HAP-1 (cell line): ENCODE results near the gene PTK7.

ENCODE experiments used
- DNase-seq, 2 experiments: peaks; one replicate each; pipeline ENCODE4 v3.0.0-alpha.2; 2016 to 2020; ENCODE audit warnings: low spot score in 2 of 2
- H3K27me3 ChIP-seq: fragments of 250-450 bp; sonication (Bioruptor Pico); 2 replicates; pipeline ENCODE4 v1.5.1; 2020; ENCODE audit warnings: low read depth, mild to moderate bottlenecking, moderate library complexity
- H3K36me3 ChIP-seq: fragments of 250-450 bp; sonication (Bioruptor Pico); replicated peaks from 2 replicates; pipeline ENCODE4 v1.5.1; 2020; ENCODE audit warnings: mild to moderate bottlenecking
- H3K4me1 ChIP-seq: fragments of 250-450 bp; sonication (Bioruptor Pico); 2 replicates; pipeline ENCODE4 v1.5.1; 2020; ENCODE audit warnings: mild to moderate bottlenecking
- H3K4me3 ChIP-seq: fragments of 250-450 bp; sonication (Bioruptor Pico); 2 replicates; pipeline ENCODE4 v1.5.1; 2020; ENCODE audit warnings: mild to moderate bottlenecking, moderate library complexity
- H3K9me3 ChIP-seq: fragments of 250-450 bp; sonication (Bioruptor Pico); 2 replicates; pipeline ENCODE4 v1.5.1; 2020; ENCODE audit warnings: mild to moderate bottlenecking, moderate library complexity
- in situ Hi-C: fragments of 300-500 bp; cut with MboI; formaldehyde crosslinking; loops from 3 replicates; pipeline ENCODE4 v1.14.3; 2020; ENCODE audit warnings: low sequenced_read_pairs, inconsistent platforms, mixed read lengths

Gene PTK7

DNA sequence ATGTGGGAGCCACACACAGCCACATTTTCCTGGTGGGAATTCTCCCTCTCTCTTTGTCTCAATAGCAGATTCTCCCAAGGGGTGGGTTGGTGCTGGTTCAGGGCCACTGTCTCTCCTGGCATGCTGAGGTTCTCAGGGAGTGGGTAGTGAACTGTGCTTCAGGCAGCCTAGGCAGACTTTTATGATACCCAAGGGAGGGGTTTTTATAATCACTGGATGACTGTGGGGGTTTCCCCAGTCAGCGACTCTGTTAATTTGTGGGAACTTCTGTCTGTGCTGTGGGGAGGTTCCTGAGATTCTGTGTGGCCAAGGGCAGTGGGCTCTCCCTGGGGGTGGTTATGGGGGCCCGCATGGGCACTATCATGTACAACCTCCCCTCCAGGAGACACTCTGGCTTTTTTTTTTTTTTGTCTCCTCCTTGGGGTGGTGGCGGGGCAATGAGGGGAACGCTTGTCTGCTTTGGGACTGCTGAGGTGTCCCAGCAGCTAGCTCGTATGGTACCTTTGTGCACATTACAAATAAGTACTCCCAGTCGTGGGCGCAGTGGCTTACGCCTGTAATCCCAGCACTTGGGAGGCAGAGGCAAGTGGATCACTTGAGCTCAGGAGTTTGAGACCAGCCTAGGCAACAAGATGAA is 10.0 kb downstream of the PTK7 start:
- H3K4me1 ChIP-seq: no peaks in the 10 kb centered on the region; the same call in 1 of the 2 replicates
- DNase-seq: no peak
- H3K27me3 ChIP-seq: no peaks in the 10 kb centered on the region
- in situ Hi-C loops: no loop called here
- no peaks in the 10 kb centered on the region for H3K9me3 ChIP-seq
- H3K36me3 ChIP-seq: no peaks in the 10 kb centered on the region
- no peak overlapping the region for H3K4me3 ChIP-seq

DNA sequence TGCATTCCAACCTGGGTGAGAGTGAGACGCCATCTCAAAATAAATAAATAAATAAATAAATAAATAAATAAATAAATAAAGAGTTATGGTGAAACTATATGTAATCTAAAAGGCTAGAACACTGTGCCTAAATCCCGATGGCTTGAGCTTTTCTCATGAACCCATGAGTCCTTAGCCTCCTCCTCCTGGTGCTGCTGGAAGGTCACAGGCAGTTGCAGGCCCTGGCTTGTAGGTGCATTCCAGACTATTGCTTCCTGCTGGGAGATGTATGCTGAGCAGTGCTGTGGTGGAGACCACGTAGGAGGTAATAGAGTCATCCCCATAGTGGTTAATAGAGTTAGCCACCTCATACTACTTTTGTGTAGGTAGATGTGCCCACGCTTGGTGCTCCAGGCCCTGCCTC is 12.5 kb downstream of the PTK7 start:
- peaks cover 10% of the 10 kb centered on the region for H3K4me1 ChIP-seq
- in situ Hi-C loops: no loop called here

DNA sequence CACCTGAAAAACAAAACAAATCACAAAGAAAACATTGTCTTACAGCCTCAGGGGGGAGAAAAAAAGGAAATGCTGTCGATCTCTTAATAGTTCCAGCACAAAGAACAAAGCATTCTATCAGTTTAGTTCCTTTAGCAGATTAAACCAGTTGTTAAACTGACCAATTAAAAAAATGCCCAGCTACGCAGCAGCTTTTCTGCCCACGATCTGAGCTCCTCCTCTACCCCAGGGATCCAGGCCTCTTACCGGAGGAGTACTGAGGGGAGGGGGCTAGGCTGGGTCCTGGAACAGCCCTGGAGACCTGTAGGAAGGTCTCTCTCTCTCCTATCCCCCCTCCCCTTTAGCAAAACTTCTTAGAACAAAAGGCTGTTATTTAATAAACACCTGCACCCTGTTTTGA is 13.4 kb downstream of the PTK7 start:
- Histone ChIP-seq H3K4me3 (no peak overlapping the region), H3K36me3 (no peaks in the 10 kb centered on the region), H3K9me3 (no peaks in the 10 kb centered on the region), H3K27me3 (no peaks in the 10 kb centered on the region), H3K4me1 (peaks cover 14% of the 10 kb centered on the region)
- in situ Hi-C loops: no loop called here
- DNase-seq: no peak

More for the DNA sequence above, 12.5 kb downstream of the PTK7 start:
- no peak for DNase-seq
- Histone ChIP-seq H3K4me3 (no peak overlapping the region), H3K27me3 (no peaks in the 10 kb centered on the region), H3K9me3 (no peaks in the 10 kb centered on the region), H3K36me3 (no peaks in the 10 kb centered on the region)

DNA sequence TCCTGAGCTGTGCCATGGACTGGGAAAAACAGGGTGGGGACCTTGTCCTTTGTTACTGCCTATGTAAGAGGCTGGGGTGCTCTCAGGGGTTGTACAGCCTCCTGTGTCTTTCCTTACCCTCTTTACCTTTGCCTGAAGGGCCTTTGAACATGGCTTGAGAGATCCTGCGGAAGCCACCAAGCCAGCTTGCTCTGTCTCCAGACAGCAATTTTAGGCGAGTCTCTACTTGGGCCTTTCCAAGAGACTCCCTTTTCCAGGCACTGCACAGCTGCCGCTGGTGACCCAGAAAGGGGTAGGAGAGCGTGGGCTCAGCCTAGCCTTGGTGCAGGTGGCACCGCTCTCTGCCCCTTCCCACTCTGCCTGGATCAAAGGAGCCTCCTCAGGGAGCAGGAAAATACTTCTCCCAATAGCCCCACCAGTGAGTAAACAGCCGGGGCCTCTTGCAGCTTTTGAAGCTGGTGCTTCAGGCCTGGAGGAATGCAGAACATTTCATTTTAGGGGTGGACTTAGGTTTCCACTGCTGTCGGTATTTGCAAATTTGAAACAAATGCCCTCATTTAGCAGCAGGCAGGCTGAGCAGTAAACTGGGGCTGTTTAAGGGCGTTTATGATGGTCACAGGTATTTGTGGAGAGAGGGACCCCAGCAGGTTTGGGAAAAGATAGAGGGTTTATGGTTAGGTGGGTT is 13.9 kb downstream of the PTK7 start:
- Histone ChIP-seq H3K9me3 (no peaks in the 10 kb centered on the region), H3K27me3 (no peaks in the 10 kb centered on the region), H3K4me1 (peaks cover 14% of the 10 kb centered on the region), H3K4me3 (no peak overlapping the region), H3K36me3 (no peaks in the 10 kb centered on the region)
- DNase-seq: no peak
- in situ Hi-C loops: no loop called here

DNA sequence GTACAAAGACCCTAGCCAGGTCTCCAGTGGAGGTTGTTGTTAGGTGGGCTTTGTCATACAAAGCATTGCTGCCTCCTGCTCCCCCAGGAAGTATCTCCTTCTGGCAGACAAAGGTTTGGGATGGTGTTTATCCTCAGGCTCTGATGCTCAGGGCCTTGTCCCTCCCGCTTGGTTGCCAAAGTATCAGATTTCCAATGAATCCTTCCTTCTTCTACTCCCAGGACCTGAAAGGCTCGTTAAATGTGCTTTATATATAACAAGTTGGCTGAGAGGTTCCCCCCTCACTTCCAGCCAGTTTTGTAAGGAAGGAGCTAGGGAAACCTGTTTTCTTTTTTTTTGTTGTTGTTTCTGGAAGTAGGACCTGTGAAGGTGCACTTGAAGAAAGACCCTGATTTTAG is 14.4 kb downstream of the PTK7 start:
- no peaks in the 10 kb centered on the region for H3K36me3 ChIP-seq
- DNase-seq: no peak
- H3K4me3 ChIP-seq: no peak overlapping the region

DNA sequence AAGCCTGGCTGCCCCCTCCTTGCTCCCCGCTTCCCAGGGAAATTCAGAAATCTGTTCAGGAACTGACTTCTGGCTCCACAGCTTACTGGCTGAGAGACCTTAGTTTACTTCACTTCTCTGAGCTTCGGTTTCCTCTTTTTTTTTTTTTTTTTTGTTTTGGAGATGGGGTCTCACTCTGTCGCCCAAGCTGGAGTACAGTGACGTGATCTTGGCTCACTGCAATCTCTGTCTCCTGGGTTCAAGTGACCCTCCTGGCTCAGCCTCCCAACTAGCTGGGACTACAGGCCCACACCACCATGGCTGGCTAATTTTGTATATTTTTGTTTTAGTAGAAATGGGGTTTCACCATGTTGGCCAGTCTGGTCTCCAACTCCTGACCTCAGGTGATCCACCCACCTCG is 14.9 kb downstream of the PTK7 start:
- DNase-seq: no peak
- Histone ChIP-seq H3K36me3 (no peaks in the 10 kb centered on the region), H3K9me3 (no peaks in the 10 kb centered on the region), H3K4me1 (peaks cover 17% of the 10 kb centered on the region), H3K4me3 (no peak overlapping the region), H3K27me3 (no peaks in the 10 kb centered on the region)
- in situ Hi-C loops: no loop called here

More for the DNA sequence above, 14.4 kb downstream of the PTK7 start:
- H3K4me1 ChIP-seq: peaks cover 14% of the 10 kb centered on the region
- no peaks in the 10 kb centered on the region for H3K27me3 ChIP-seq
- in situ Hi-C loops: no loop called here
- H3K9me3 ChIP-seq: no peaks in the 10 kb centered on the region

DNA sequence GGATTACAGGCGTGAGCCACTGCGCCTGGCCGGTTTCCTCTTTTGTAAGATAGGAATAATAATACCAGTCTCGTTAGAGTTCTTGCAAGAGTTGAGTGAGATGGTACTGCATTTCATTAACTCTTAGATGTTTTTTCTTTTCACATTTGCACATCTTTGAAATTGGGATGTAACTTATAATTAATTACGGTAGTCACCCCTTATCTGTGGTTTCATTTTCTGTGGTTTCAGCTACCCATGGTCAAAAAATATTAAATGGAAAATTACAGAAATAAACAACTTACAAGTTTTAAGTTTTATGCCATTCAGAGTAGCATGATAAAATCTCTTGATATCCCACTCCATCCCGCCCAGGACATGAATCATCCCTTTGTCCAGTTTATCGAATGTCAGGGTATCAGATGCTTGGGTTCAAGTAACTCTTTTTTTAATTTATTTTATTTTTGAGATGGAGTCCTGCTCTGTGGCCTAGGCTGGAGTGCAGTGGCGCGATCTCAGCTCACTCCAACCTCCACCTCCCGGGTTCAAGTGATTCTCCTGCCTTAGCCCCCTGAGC is 15.4 kb downstream of the PTK7 start:
- H3K36me3 ChIP-seq: no peaks in the 10 kb centered on the region
- DNase-seq: no peak
- peaks cover 22% of the 10 kb centered on the region for H3K4me1 ChIP-seq
- H3K4me3 ChIP-seq: no peak overlapping the region
- in situ Hi-C loops: no loop called here
- H3K27me3 ChIP-seq: no peaks in the 10 kb centered on the region
- no peaks in the 10 kb centered on the region for H3K9me3 ChIP-seq

DNA sequence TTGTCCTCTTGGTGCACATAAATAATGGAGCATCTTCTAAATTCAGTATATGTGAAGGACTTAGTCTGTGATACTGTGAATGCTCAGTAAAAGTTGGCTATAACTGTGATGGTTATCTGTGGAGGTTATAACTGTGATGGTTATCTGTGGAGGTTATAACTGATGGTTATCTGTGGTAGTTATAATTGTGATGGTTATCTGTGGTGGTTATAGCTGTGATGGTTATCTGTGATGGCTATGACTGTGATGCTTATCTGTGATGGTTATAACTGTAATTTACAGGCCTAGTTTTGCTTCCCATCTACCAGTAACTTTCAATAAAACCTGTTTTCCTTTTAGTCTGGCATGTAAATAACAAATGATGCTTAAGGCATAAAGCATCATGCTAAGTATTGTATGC is 16.5 kb downstream of the PTK7 start:
- Histone ChIP-seq H3K36me3 (no peaks in the 10 kb centered on the region), H3K4me3 (no peak overlapping the region), H3K9me3 (no peaks in the 10 kb centered on the region), H3K4me1 (peaks cover 28% of the 10 kb centered on the region), H3K27me3 (no peaks in the 10 kb centered on the region)
- DNase-seq: no peak
- in situ Hi-C loops: no loop called here

DNA sequence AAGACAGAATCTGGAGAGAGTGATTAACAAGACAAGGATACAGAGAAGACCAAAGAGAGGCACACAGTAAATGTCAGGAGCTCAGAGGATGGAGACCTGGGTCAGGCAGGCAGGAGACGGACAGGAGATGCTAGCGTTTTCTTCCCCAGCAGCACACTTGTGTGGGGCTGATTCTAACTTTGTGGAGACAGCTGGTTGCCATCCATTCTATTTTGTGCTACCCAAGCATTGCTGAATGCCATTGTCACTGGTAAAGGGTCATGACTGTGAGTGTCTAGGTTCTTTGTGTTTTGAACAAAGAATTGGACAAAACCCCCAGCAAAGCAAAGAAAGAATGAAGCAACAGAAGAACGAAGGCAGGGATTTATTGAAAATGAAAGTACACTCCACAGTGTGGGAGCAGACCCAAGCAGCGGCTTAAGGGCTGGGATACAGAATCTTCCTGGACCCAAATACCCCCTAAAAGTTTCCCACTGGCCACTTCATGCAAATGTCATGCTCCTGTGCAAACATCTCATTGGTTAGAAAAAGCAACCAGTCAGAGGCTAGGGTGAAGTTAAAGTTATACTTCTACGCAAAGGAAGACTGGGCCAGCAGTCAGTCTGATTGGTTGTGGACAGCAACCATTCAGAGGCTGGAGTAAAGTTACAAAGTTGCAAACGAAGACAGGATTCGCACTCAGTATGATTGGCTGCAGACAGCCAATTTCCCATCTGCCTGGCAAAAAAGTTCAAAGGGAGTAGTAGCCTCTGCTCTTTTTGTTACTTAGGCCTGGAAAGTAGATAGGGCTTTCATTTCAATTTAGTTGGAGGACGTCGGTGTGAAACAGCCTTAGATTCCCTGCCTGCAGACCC is 17.5 kb downstream of the PTK7 start:
- no peaks in the 10 kb centered on the region for H3K36me3 ChIP-seq
- DNase-seq: peak; percentile 67
- H3K4me3 ChIP-seq: peak overlapping the region; percentile 12
- in situ Hi-C loops: no loop called here
- no peaks in the 10 kb centered on the region for H3K27me3 ChIP-seq
- no peaks in the 10 kb centered on the region for H3K9me3 ChIP-seq
- H3K4me1 ChIP-seq: peaks cover 28% of the 10 kb centered on the region

DNA sequence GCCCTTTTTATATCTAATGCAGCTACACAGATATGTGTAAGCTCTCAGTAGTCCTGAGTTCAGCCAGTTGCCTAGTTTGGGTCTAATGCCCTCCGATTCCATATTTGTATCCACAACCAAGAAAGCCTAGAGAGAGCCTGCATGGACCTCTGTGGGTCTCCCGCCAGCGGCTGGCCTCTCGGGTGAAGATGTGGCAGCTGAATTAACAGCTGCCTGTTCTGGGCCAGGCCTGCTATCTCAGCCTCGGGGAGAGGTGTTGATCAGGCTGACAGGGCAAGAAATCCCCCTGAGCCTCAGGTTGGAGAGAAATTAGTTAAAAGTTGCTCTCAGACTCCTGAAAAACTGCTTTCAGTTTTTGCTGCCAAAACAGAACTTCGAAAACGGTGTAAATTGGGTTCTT is 19.8 kb downstream of the PTK7 start:
- H3K4me3 ChIP-seq: no peak overlapping the region

DNA sequence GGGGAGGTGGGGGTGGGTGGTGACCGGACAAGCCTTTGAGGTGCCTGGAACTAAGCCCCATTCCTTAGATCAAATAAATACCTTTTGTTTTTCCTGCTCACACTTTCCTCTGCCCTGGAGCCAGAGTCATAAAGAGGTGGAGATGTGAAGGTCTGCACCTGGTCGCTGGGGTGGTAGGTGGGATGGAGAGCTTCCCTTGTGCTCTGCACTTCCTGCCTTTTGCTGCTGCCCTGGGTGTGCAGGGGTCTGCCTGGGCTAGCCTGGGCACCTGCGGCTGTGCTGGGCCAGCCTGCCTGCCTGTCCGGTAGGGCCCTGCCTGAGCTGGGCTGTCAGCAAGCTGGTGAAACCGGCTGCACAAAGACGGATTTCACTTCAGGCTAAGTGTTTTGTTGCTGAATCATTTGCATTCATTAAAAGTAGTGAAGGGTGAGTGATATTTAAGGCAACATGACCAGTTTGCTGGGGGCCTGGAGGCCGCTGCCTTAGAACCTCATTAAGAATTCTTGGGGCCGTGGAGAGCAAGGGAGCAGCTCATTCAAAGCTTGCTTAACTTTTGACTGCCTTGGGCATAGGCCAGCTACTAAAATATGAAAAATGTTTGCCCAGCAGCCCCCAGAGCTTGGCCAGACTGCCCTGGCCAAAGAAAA is 20.5 kb downstream of the PTK7 start:
- Histone ChIP-seq H3K4me1 (peaks cover 28% of the 10 kb centered on the region), H3K27me3 (no peaks in the 10 kb centered on the region), H3K36me3 (no peaks in the 10 kb centered on the region), H3K4me3 (no peak overlapping the region), H3K9me3 (no peaks in the 10 kb centered on the region)
- DNase-seq: peak; percentile 50 to 65
- in situ Hi-C loops: no loop called here

More for the DNA sequence above, 19.8 kb downstream of the PTK7 start:
- Histone ChIP-seq H3K27me3 (no peaks in the 10 kb centered on the region), H3K9me3 (no peaks in the 10 kb centered on the region), H3K4me1 (peaks cover 28% of the 10 kb centered on the region), H3K36me3 (no peaks in the 10 kb centered on the region)
- no peak for DNase-seq
- in situ Hi-C loops: no loop called here

DNA sequence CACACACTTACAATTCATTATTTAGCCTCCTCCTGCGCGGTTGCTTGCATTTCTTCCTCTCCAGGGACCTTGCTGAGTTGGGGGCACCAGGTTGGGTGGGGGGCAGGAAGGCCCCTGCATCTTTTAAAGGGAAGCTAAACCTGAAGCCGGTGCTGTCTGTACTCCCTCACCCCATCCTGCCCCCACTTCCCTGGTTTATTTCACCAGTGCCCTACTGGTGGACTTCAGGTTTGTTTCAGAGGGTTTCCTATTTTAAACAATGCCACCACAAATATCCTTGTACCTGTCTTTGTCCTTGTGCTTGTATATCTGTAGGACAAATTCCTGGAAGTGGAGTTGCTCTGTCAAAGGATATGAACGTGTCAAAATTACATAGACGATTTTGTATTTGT is 21.0 kb downstream of the PTK7 start:
- in situ Hi-C loops: no loop called here
- DNase-seq: no peak

DNA sequence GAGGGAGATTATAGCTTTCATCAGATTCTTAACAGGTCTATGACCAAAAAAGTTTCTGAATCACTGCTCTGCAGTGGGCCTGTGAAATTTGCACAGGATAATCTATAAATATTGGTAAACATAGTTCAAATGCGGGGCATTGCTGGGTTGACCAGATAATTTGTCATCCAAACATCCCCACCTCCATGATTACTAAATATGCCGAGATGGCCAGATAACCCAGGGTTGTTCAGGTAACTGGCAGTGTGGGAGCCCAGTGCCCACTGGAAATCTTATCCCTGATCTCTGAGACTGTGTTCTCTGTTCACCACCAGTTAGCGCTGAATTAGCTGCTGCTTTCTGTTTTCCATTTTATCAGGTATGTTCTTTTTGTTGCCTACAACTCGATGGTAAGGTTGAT is 21.4 kb downstream of the PTK7 start:
- Histone ChIP-seq H3K36me3 (no peaks in the 10 kb centered on the region), H3K4me1 (peaks cover 27% of the 10 kb centered on the region)

More for the DNA sequence above, 21.0 kb downstream of the PTK7 start:
- Histone ChIP-seq H3K4me1 (peaks cover 28% of the 10 kb centered on the region), H3K27me3 (no peaks in the 10 kb centered on the region), H3K4me3 (no peak overlapping the region), H3K9me3 (no peaks in the 10 kb centered on the region), H3K36me3 (no peaks in the 10 kb centered on the region)

More for the DNA sequence above, 21.4 kb downstream of the PTK7 start:
- Histone ChIP-seq H3K27me3 (no peaks in the 10 kb centered on the region), H3K9me3 (no peaks in the 10 kb centered on the region), H3K4me3 (no peak overlapping the region)
- no peak for DNase-seq
- in situ Hi-C loops: no loop called here
